ENCODE results near the gene SLCO3A1. TPM values are rescaled to one million over a fixed set of nuclear protein-coding genes. Genes with fewer than 3 reads are reported as not detected.

Gene SLCO3A1
- total RNA-seq, 1 experiment from 2014 or later: 9.1 TPM

DNA sequence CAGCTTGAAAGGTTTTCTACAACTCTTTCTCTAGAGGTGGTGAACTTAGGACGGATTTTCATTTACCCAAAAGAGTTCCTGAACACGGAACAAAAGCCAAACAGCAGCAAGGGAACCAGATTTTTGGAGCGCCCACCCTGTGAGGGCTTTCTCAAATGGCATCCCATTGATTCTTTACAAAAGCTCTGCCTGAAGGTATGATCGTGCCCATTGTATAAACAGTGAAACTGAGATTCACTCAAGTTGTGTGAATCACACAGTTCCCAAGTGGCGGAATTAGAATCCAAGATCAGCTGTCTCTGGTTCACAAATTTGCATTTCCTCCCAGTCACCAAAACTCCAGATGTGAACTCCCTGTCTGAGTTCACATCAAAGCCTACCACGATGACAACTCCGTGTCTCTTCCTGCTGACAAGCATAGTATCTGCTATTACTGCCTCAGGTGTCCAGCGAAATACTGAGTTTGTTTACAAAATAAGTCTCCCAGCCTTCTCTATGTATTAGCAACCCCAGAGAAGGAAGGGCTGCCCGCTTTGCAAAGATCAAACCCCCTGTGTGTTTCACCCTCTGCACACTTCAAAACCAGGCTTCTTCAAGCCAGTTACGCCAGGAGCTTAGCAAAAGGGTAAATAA is 304.3 kb downstream of the SLCO3A1 start:
- CTCF ChIA-PET: no interaction called here

DNA sequence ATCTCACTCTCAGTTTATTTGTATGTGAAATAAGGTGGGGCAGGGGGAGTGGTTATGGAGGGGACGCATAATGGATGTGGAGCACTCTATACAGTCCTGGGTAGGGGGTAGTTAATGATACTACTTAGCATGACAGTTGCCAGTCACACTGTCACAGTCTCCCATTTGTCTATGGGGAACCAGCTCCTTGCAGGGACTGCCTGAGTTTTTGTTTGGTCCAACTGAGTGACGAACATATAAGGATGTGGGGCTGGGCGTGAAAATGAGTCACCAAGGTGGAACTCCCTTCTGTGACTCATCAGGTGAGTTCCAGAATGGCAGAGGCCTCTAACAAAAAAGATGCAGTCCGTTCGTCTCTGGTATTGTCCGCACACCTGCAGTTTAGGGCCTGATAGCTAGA is 304.9 kb downstream of the SLCO3A1 start:
- CTCF ChIA-PET: no interaction called here
- no peak for TF ChIP-seq ZNF423 (CRISPR knock-in tag; IDR thresholded peaks at IDR 0.05)
- no peak for TF ChIP-seq ZNF263 (CRISPR knock-in tag; IDR thresholded peaks at IDR 0.05; ENCODE audit: low read depth)
- TF ChIP-seq, protein P1, sequence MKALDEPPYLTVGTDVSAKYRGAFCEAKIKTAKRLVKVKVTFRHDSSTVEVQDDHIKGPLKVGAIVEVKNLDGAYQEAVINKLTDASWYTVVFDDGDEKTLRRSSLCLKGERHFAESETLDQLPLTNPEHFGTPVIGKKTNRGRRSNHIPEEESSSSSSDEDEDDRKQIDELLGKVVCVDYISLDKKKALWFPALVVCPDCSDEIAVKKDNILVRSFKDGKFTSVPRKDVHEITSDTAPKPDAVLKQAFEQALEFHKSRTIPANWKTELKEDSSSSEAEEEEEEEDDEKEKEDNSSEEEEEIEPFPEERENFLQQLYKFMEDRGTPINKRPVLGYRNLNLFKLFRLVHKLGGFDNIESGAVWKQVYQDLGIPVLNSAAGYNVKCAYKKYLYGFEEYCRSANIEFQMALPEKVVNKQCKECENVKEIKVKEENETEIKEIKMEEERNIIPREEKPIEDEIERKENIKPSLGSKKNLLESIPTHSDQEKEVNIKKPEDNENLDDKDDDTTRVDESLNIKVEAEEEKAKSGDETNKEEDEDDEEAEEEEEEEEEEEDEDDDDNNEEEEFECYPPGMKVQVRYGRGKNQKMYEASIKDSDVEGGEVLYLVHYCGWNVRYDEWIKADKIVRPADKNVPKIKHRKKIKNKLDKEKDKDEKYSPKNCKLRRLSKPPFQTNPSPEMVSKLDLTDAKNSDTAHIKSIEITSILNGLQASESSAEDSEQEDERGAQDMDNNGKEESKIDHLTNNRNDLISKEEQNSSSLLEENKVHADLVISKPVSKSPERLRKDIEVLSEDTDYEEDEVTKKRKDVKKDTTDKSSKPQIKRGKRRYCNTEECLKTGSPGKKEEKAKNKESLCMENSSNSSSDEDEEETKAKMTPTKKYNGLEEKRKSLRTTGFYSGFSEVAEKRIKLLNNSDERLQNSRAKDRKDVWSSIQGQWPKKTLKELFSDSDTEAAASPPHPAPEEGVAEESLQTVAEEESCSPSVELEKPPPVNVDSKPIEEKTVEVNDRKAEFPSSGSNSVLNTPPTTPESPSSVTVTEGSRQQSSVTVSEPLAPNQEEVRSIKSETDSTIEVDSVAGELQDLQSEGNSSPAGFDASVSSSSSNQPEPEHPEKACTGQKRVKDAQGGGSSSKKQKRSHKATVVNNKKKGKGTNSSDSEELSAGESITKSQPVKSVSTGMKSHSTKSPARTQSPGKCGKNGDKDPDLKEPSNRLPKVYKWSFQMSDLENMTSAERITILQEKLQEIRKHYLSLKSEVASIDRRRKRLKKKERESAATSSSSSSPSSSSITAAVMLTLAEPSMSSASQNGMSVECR (CRISPR knock-in tag; IDR thresholded peaks at IDR 0.05; ENCODE audit: borderline replicate concordance): no peak
- TF ChIP-seq ETV6 (CRISPR knock-in tag; IDR thresholded peaks at IDR 0.05): no peak
- no peak for TF ChIP-seq SMAD4 (CRISPR knock-in tag; IDR thresholded peaks at IDR 0.05)
- no peak for TF ChIP-seq CBFB (CRISPR knock-in tag; IDR thresholded peaks at IDR 0.05; ENCODE audit: low read depth)
- no peak for TF ChIP-seq EMX1 (CRISPR knock-in tag; IDR thresholded peaks at IDR 0.05)
- TF ChIP-seq FOXJ3 (CRISPR knock-in tag; IDR thresholded peaks at IDR 0.05; ENCODE audit: borderline replicate concordance): no peak
- TF ChIP-seq, protein P2, sequence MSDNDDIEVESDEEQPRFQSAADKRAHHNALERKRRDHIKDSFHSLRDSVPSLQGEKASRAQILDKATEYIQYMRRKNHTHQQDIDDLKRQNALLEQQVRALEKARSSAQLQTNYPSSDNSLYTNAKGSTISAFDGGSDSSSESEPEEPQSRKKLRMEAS (CRISPR knock-in tag; IDR thresholded peaks at IDR 0.05): no peak
- no peak for TF ChIP-seq FOXK1 (CRISPR knock-in tag; IDR thresholded peaks at IDR 0.05)
- TF ChIP-seq ZNF219 (CRISPR knock-in tag; IDR thresholded peaks at IDR 0.05; ENCODE audit: borderline replicate concordance): no peak
- TF ChIP-seq, protein P3, sequence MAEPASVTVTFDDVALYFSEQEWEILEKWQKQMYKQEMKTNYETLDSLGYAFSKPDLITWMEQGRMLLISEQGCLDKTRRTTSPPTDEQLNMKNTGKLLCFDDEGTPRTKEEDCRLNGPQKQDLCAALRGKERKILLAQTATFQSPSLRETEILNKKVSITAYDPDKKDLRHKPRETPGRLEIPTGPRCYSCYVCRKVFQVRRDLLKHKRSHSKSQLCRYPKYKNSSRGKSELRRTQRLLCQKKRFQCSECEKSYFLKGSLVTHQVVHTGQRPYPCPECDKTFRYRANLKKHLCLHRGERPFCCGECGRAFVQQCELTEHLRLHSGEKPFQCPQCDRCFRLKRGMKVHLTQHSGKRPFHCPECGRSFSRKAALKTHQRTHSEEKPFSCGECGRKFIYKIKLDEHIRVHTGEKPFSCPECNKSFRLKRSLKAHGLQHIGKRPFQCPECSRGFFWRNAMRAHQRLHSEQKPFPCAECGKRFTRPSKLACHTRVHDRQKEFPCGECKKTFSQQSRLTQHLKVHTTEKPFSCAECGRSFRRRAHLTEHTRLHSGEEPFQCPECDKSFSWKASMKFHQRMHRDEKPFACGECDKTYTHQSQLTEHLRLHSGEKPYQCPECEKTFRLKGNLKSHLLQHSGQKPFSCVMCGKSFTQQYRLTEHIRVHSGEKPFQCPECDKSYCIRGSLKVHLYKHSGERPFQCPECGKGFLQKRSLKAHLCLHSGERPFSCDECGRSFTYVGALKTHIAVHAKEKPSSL (CRISPR knock-in tag; conservative IDR thresholded peaks at IDR 0.05): no peak
- no peak for TF ChIP-seq NFYB (CRISPR knock-in tag; conservative IDR thresholded peaks at IDR 0.05; ENCODE audit: low read depth)
- ATAC-seq: peak; percentile 73
- Mint-ChIP-seq H3K4me3 (no peak overlapping the region), H3K9me3 (no peaks in the 10 kb centered on the region), H3K27ac (peak overlapping the region; percentile 95), H3K4me1 (peaks cover 65% of the 10 kb centered on the region), H3K27me3 (ENCODE audit: low read depth) (no peaks in the 10 kb centered on the region; the same call in 1 of the 2 replicates), H3K36me3 (no peaks in the 10 kb centered on the region)
- POLR2A ChIA-PET: no interaction called here
- DNase-seq (ENCODE audit: low spot score): no peak

More for the DNA sequence above, 304.3 kb downstream of the SLCO3A1 start:
- Mint-ChIP-seq H3K4me3 (no peak overlapping the region), H3K4me1 (peaks cover 58% of the 10 kb centered on the region), H3K36me3 (no peaks in the 10 kb centered on the region), H3K27ac (peak overlapping the region; percentile 95), H3K9me3 (no peaks in the 10 kb centered on the region), H3K27me3 (ENCODE audit: low read depth) (no peaks in the 10 kb centered on the region; the same call in 1 of the 2 replicates)
- TF ChIP-seq NR2C2 (CRISPR knock-in tag; IDR thresholded peaks at IDR 0.05) (no peak), ETV6 (CRISPR knock-in tag; IDR thresholded peaks at IDR 0.05) (no peak), GTF2I (CRISPR knock-in tag; conservative IDR thresholded peaks at IDR 0.05) (peak; percentile 64; the same call in 1 of the 2 replicates)
- POLR2A ChIA-PET: interaction anchor here (0.6 kb wide), 1 partner anchor 39 kb away, joined by 3 read pairs; no protein-coding TSS in a partner anchor
- DNase-seq (ENCODE audit: low spot score) (no peak), ATAC-seq (no peak)

DNA sequence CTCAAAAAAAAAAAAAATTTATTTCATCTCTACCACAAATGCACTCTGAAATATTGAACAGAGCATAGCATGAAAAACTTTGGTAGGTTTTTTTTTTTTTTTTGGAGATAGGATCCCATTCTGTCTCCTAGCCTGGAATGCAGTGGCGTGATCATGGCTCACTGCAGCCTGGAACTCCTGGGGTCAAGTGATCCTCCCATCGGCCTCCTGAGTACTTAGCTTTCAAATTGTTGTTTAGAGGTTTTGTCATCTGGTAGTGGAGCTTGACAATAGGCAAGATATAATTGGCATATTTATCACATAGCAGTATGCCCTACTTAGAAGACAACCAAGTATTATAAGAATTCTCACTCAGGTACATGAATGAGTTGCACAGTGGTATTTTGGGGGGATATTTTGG is 306.0 kb downstream of the SLCO3A1 start:
- TF ChIP-seq ZNF138 (CRISPR knock-in tag; conservative IDR thresholded peaks at IDR 0.05) (no peak), FOXP1 (CRISPR knock-in tag; IDR thresholded peaks at IDR 0.05; ENCODE audit: borderline replicate concordance) (no peak), ZNF121 (CRISPR knock-in tag; IDR thresholded peaks at IDR 0.05) (no peak), IRF2 (CRISPR knock-in tag; IDR thresholded peaks at IDR 0.05; ENCODE audit: borderline replicate concordance, low read depth) (no peak)
- TF ChIP-seq, protein P4, sequence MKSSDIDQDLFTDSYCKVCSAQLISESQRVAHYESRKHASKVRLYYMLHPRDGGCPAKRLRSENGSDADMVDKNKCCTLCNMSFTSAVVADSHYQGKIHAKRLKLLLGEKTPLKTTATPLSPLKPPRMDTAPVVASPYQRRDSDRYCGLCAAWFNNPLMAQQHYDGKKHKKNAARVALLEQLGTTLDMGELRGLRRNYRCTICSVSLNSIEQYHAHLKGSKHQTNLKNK (CRISPR knock-in tag; IDR thresholded peaks at IDR 0.05): no peak
- TF ChIP-seq, protein P5, sequence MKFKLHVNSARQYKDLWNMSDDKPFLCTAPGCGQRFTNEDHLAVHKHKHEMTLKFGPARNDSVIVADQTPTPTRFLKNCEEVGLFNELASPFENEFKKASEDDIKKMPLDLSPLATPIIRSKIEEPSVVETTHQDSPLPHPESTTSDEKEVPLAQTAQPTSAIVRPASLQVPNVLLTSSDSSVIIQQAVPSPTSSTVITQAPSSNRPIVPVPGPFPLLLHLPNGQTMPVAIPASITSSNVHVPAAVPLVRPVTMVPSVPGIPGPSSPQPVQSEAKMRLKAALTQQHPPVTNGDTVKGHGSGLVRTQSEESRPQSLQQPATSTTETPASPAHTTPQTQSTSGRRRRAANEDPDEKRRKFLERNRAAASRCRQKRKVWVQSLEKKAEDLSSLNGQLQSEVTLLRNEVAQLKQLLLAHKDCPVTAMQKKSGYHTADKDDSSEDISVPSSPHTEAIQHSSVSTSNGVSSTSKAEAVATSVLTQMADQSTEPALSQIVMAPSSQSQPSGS (CRISPR knock-in tag; IDR thresholded peaks at IDR 0.05; ENCODE audit: borderline replicate concordance, low read depth): no peak
- no peaks in the 10 kb centered on the region; the same call in 1 of the 2 replicates for H3K27me3 Mint-ChIP-seq (ENCODE audit: low read depth)
- DNase-seq (ENCODE audit: low spot score) (no peak), ATAC-seq (no peak)
- peak overlapping the region; percentile 99 for H3K27ac Mint-ChIP-seq
- no peak overlapping the region; the same call in 1 of the 2 replicates for H3K4me3 Mint-ChIP-seq
- H3K4me1 Mint-ChIP-seq: peaks cover 75% of the 10 kb centered on the region
- no peaks in the 10 kb centered on the region for H3K36me3 Mint-ChIP-seq
- ChIA-PET CTCF (interaction anchor here (0.7 to 1.2 kb wide), 2 partner anchors 12 to 235 kb away, joined by 3 read pairs; no protein-coding TSS in a partner anchor), POLR2A (no interaction called here)
- no peaks in the 10 kb centered on the region for H3K9me3 Mint-ChIP-seq
